ACC112 (cell line): ENCODE results near the gene TBC1D2B.
"Not testable (repeated sequence)": the region's sequence is repeated elsewhere in the genome, so short reads cannot be mapped to it uniquely, and the experiment has no call there.

Experiments used
- H2AFZ ChIP-seq: fragments of 200-600 bp; sonication (generic); one replicate; pipeline ENCODE4 v1.6.0; 2017; ENCODE audit warnings: antibody characterized with exemption, low read length; ENCODE audit not compliant: unreplicated experiment
- H3K27ac ChIP-seq: fragments of 200-600 bp; sonication (generic); 2 replicates; pipeline ENCODE4 v1.5.1; 2014; ENCODE audit warnings: low read depth, mild to moderate bottlenecking, antibody characterized with exemption, low read length, moderate library complexity
- H3K27me3 ChIP-seq: fragments of 200-600 bp; sonication (generic); 2 replicates; pipeline ENCODE4 v1.6.1; 2014; ENCODE audit warnings: mild to moderate bottlenecking, antibody characterized with exemption, low read length, moderate library complexity, mixed read lengths; ENCODE audit not compliant: insufficient read depth
- H3K36me3 ChIP-seq: fragments of 200-600 bp; sonication (generic); 2 replicates; pipeline ENCODE4 v1.6.1; 2016; ENCODE audit warnings: mild to moderate bottlenecking, antibody characterized with exemption, low read length, moderate library complexity, mixed read lengths; ENCODE audit not compliant: insufficient read depth
- H3K4me1 ChIP-seq: fragments of 200-600 bp; sonication (generic); one replicate; pipeline ENCODE4 v1.6.1; 2016; ENCODE audit warnings: low read length, mixed read lengths; ENCODE audit not compliant: insufficient read depth, unreplicated experiment, control insufficient read depth
- H3K4me3 ChIP-seq: fragments of 200-600 bp; sonication (generic); 2 replicates; pipeline ENCODE4 v1.5.1; 2014; ENCODE audit warnings: mild to moderate bottlenecking, low read depth, low read length
- H3K79me2 ChIP-seq: fragments of 200-600 bp; sonication (generic); one replicate; pipeline ENCODE4 v1.6.0; 2016; ENCODE audit warnings: low read length; ENCODE audit not compliant: control insufficient read depth, unreplicated experiment, insufficient read depth

Gene TBC1D2B

GRCh38 chr15:78000091-78000926 lies 77.2 kb downstream of the TBC1D2B start:
- H3K36me3 ChIP-seq = peaks cover 20% of the 10 kb centered on the region

GRCh38 chr15:77999486-77999885 lies 78.0 kb downstream of the TBC1D2B start:
- H3K79me2 ChIP-seq = no peaks in the 10 kb centered on the region
- H2AFZ ChIP-seq = no peak overlapping the region
- no peak overlapping the region for H3K4me3 ChIP-seq
- no peak overlapping the region for H3K27ac ChIP-seq
- no peaks in the 10 kb centered on the region for H3K27me3 ChIP-seq
- H3K4me1 ChIP-seq = peaks cover 14% of the 10 kb centered on the region
- peaks cover 20% of the 10 kb centered on the region for H3K36me3 ChIP-seq

More at GRCh38 chr15:78000091-78000926, 77.2 kb downstream of the TBC1D2B start:
- Histone ChIP-seq H3K4me3 (no peak overlapping the region), H3K27ac (no peak overlapping the region), H3K79me2 (no peaks in the 10 kb centered on the region), H3K4me1 (peaks cover 17% of the 10 kb centered on the region), H3K27me3 (no peaks in the 10 kb centered on the region), H2AFZ (no peak overlapping the region)

DNA sequence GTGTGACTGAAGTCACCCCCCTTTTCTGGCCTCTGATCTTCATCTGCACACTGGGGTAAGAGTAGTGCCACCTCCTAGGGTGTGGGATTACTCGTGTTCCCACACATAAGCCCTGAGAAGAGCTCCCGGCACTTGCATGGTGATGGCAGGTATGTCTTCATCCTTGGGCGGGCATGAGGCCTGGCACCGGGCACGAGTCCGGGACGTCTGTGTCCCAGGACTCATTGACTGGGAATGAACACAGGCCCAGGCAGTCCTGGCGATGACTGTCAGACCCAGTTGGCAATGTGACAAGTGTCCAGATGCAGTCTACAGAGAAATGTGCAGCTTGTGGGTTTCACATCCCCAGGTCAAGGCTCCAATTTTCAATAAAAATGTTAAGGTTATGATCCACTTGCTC lies 78.9 kb downstream of the TBC1D2B start:
- H3K4me1 ChIP-seq = peaks cover 11% of the 10 kb centered on the region
- peaks cover 20% of the 10 kb centered on the region for H3K36me3 ChIP-seq
- no peaks in the 10 kb centered on the region for H3K27me3 ChIP-seq
- no peak overlapping the region for H3K4me3 ChIP-seq
- H3K79me2 ChIP-seq = no peaks in the 10 kb centered on the region
- no peak overlapping the region for H2AFZ ChIP-seq
- H3K27ac ChIP-seq = no peak overlapping the region

- H3K4me3 ChIP-seq, H3K79me2 ChIP-seq, H2AFZ ChIP-seq, H3K27ac ChIP-seq, H3K27me3 ChIP-seq: not testable (repeated sequence)
- Histone ChIP-seq H3K36me3 (peaks cover 17% of the 10 kb centered on the region), H3K4me1 (peaks cover 15% of the 10 kb centered on the region)
Observed at GRCh38 chr15:77997761-77998554, 79.6 kb downstream of the TBC1D2B start.

GRCh38 chr15:77997221-77997620 lies 80.3 kb downstream of the TBC1D2B start:
- Histone ChIP-seq H3K4me1 (peaks cover 18% of the 10 kb centered on the region), H3K36me3 (peaks cover 12% of the 10 kb centered on the region; the same call in 1 of the 2 replicates)
- H3K27me3 ChIP-seq, H3K4me3 ChIP-seq, H3K79me2 ChIP-seq, H3K27ac ChIP-seq, H2AFZ ChIP-seq: not testable (repeated sequence)

DNA sequence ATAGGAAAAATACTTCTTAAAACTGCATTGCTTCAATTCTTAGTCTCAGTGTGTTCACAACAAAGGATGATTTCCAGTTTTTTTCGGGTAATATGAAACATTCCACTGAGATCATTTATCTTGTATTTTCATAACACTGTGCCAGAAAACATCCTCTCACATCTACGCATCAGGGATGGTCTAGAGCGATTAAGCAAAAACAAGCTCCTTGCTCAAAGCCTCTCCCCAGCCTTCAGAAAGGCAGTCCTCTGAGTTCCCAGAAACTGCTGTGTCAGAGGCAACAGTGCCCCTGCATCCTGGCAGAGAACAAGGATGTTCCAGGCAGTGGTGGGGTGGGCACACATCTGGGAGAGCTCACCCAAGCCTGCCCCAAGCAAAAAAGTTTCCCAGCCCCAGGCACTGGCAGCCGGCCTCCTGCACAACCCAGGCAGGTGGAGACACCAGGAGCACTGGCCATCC lies 80.8 kb downstream of the TBC1D2B start:
- not testable (repeated sequence) for H2AFZ ChIP-seq, H3K27ac ChIP-seq
- peaks cover 23% of the 10 kb centered on the region for H3K4me1 ChIP-seq

GRCh38 chr15:77996226-77996625 lies 81.3 kb downstream of the TBC1D2B start:
- not testable (repeated sequence) for H3K4me3 ChIP-seq, H3K27ac ChIP-seq, H3K79me2 ChIP-seq, H3K36me3 ChIP-seq, H3K27me3 ChIP-seq, H2AFZ ChIP-seq
- peaks cover 26% of the 10 kb centered on the region for H3K4me1 ChIP-seq

More for the DNA sequence above, 80.8 kb downstream of the TBC1D2B start:
- not testable (repeated sequence) for H3K79me2 ChIP-seq, H3K4me3 ChIP-seq, H3K27me3 ChIP-seq
- peaks cover 10% of the 10 kb centered on the region; the same call in 1 of the 2 replicates for H3K36me3 ChIP-seq

DNA sequence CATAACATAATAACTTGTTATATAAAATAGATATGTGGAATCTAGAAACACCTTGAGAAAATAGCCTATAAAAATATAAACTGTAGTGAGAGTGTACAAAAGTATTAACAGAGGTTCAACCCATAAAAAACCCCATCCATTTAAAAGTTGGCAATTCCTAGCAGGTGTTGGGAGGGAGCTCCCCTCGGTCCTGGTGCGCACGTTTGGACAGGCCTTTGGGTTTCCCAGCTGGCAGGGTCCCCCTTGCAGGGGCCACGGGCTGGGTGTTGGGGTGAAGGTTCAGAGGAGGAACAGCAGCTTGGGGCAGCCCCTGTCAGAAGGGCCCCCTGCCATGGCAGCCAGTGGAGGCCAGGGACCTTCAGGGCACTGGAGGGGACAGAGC lies 82.0 kb downstream of the TBC1D2B start:
- peaks cover 26% of the 10 kb centered on the region for H3K4me1 ChIP-seq
- H3K4me3 ChIP-seq, H3K27ac ChIP-seq, H3K36me3 ChIP-seq, H2AFZ ChIP-seq, H3K79me2 ChIP-seq, H3K27me3 ChIP-seq: not testable (repeated sequence)

GRCh38 chr15:77994893-77995536 lies 82.5 kb downstream of the TBC1D2B start:
- H3K27ac ChIP-seq = peak overlapping the region; percentile 93
- H3K79me2 ChIP-seq, H3K36me3 ChIP-seq, H2AFZ ChIP-seq, H3K27me3 ChIP-seq, H3K4me3 ChIP-seq: not testable (repeated sequence)
- H3K4me1 ChIP-seq = peaks cover 26% of the 10 kb centered on the region

DNA sequence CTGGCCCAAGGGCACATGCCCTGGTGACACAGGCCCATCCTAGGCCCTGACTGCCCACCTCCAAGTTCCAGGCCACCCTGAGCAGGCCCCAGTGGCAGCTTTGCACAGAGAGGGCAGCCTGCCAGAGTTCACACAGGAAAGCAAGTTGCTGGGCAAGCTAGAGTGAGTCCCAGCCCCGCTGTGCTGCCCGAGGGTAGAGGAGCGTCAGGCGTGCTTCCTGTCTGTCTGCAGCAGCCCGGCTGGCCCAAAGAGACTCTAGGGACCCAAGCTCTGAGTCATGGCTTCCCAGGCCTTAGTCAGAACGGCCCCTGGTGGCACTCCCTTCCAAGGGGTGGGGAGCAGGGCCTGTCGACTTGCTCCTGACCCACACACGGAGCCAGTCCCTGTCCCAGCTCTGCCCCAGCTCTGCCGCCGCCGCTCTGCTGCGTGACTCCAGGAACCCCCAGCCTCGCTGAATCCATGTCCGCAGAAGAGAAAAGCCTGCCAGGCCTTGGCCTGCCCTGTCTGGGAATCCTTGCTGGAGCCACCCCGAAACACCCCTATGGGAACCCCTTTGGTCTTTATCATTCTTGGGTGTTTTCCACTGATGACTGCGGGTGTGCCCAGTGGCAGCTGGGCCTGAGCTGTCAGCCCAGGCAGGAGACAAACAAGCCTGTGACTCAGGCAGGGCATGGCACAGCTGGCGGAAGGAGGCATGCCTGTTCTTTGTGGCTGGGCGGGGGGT lies 83.4 kb downstream of the TBC1D2B start:
- peak overlapping the region; percentile 93 for H3K27ac ChIP-seq
- not testable (repeated sequence) for H2AFZ ChIP-seq, H3K27me3 ChIP-seq, H3K4me3 ChIP-seq, H3K36me3 ChIP-seq, H3K79me2 ChIP-seq
- H3K4me1 ChIP-seq = peaks cover 26% of the 10 kb centered on the region
